ENCODE data around the gene PRKCE.

The PRKCE gene

DNA sequence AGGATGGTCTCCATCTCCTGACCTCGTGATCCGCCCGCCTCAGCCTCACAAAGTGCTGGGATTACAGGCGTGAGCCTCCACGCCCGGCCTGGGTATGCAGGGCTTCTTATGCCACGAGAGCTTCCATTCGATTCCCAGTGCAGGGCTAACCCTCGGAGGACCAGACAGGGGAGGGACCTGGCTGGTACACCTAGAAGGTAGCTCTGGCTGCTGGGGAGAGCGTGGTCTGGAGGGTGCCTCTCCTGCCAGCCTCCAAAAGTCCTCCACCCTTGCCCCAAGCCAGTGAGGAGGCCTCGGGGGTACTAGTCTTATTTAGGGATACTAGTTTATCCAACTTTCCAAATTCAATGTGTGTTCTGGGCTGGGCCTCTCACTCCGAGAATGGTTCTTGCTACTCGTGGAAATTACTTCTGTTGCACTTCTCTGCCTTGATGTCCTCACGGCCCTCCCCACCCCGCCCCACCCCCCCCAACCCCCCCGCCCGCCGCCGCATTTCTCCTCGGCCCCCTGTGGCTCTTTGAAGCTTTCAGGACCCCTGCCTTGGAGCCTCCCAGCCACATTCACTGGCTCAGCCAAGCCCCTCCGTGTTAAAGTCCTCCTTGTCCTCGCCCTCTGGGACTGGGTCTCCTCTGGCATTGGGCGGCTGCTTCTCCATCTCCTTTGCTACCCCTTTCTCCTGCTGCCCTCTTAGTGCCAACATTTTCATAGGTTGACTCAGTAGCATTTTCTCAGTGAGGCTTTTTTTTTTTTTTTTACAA lies 502.7 kb downstream of the PRKCE start:
- DNase-seq (ENCODE audit: insufficient read length, low spot score), result no peak
- FAIRE-seq, result no peak
- TF ChIP-seq, protein P1, sequence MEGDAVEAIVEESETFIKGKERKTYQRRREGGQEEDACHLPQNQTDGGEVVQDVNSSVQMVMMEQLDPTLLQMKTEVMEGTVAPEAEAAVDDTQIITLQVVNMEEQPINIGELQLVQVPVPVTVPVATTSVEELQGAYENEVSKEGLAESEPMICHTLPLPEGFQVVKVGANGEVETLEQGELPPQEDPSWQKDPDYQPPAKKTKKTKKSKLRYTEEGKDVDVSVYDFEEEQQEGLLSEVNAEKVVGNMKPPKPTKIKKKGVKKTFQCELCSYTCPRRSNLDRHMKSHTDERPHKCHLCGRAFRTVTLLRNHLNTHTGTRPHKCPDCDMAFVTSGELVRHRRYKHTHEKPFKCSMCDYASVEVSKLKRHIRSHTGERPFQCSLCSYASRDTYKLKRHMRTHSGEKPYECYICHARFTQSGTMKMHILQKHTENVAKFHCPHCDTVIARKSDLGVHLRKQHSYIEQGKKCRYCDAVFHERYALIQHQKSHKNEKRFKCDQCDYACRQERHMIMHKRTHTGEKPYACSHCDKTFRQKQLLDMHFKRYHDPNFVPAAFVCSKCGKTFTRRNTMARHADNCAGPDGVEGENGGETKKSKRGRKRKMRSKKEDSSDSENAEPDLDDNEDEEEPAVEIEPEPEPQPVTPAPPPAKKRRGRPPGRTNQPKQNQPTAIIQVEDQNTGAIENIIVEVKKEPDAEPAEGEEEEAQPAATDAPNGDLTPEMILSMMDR (IDR thresholded peaks at IDR 0.05; ENCODE audit: insufficient read depth, missing control alignments), result no peak

DNA sequence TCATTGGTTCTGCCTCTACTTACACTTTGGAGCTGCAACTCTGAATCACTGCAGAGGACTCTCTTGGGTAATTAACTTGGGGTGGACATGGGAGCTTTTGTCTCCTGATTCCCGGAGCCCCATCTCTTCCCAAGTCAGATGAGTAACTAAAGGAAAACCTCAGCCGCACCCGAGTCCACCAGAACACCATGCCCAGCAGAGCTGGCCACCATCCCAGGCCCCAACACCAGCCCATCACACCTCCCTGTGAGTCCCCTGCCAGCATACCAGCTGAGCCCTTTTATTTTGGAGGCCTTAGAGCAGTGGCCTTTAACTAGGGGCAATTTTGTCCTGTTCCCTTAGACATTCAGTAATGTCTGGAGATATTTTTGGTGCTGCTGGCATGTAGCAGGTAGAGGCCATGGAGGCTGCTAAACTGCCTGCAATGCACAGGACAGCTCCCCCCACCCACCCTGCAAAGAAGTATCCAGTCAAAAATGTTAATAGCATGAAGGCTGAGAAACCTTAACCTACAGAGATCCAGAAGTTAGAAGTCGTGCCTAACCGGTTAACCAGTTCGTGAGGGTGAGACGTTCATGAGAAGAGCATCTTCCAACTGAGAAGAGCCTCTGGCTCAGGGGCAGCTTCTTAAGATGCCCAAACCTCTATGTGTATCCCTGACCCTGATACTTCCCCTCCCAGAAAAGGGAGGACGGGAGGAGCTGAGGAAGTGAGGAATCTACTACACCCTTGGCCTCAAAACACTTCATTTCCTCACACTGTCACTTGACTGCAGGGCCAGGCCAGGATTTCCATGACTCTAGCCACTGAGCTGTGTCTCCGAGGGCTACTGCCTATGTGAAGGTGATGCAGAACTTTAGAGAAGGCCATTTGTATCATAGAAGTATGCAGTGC lies 505.8 kb downstream of the PRKCE start:
- DNase-seq (ENCODE audit: insufficient read length, low spot score), result no peak
- no peak for FAIRE-seq

DNA sequence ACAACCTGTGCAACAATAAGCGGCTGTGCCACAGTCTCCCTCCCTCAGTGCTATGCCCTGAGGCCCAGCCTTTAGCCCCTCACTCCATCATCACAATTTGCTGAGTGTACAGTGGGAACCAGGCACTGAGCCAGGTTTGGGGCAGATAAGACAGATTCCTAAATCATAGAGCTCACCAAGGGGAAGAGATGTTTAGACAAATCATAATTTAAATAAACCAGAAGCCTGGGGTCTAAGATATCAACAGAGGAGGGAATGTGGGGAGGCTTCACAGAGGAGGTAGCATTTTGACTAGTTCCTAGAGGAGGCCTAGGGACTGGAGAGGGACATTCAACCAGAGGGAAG lies 506.5 kb downstream of the PRKCE start:
- DNase-seq (ENCODE audit: insufficient read length, low spot score) (no peak), FAIRE-seq (no peak)
- TF ChIP-seq, protein P1 (IDR thresholded peaks at IDR 0.05; ENCODE audit: insufficient read depth, missing control alignments), result no peak

More for the DNA sequence above, 505.8 kb downstream of the PRKCE start:
- TF ChIP-seq, protein P1 (IDR thresholded peaks at IDR 0.05; ENCODE audit: insufficient read depth, missing control alignments), result no peak

DNA sequence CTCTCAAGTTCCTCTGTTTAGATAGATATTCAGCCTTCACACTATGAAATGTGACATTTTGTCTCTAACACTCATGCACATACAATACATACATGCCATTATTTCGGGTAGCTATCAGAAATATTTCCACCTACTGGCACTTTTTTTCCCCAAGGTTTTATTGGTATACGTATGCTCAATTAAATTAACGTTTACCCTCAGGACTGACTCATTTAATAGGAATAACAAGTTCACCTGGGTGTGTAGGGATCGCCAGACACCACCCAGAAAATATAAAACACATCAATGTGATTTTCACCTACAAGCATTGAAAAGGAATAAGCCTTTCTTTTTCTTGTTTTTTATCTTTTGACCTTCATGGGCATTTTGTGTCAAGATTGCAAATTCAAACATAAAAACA lies 507.2 kb downstream of the PRKCE start:
- no peak for DNase-seq (ENCODE audit: insufficient read length, low spot score)
- TF ChIP-seq, protein P1 (IDR thresholded peaks at IDR 0.05; ENCODE audit: insufficient read depth, missing control alignments), result no peak
- FAIRE-seq, result no peak

DNA sequence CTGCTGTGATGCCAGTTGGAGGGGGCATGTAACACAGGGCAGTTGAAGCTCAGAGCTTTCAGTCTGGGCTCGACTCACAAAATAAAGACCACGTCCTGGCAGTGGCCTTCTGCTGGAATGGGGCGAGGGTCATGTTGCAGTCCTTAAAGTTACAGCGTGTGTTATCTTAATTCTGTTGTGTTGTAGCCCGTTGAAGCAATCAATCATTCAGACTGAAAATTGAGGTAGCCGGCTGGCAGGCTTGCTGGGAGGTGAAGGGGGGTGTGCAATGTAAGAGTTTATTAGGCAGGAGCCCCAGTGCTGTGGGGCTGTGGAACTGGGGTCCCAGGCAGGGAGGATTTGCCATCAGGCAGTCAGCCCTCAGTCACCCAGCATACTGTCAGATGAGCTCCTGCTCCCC lies 508.9 kb downstream of the PRKCE start:
- FAIRE-seq (no peak), DNase-seq (ENCODE audit: insufficient read length, low spot score) (no peak)
- TF ChIP-seq, protein P1 (IDR thresholded peaks at IDR 0.05; ENCODE audit: insufficient read depth, missing control alignments), result no peak

DNA sequence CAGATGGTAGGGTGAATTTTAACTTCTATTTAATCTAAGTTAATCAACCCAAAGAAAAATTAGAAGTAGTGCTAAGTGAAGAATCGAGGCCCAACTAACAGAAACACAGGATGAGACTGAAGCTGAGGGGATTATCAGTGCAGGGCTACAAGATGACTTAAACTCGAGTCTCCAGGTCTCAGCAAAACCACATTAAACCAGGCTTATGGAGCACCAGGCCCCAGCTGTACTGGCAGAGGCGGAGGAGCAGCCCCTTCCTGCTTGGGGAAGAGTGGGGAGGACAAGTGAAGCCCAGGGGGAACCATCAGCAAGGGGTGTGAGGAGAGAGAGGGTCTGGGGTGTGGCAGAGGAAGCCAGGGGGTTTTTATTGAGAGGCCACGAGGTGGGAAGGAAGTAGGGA lies 509.8 kb downstream of the PRKCE start:
- DNase-seq (ENCODE audit: insufficient read length, low spot score) (no peak), FAIRE-seq (no peak)
- TF ChIP-seq, protein P1 (IDR thresholded peaks at IDR 0.05; ENCODE audit: insufficient read depth, missing control alignments), result no peak

DNA sequence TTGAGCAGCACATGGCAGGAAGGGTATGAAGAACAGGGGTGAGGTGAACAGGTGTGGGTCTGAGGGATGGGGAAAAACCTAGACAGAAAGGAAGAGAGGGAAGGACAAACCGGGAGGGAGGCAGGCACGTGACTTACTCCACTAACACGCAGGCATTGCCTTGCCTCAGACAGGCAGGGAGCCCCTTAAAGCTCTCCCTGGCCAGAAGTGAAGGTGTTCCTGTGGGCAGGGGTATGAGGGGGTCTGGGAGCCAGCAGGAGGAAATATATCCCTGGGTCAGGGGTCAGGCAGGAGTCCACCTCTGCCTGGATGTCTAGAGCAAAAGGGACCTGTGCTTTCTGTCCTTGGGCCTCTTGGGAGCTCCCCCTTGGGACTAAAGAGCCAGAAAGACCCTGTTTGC lies 510.4 kb downstream of the PRKCE start:
- no peak for DNase-seq (ENCODE audit: insufficient read length, low spot score)
- FAIRE-seq, result no peak
- TF ChIP-seq, protein P1 (IDR thresholded peaks at IDR 0.05; ENCODE audit: insufficient read depth, missing control alignments), result no peak

All from D721Med (cell line).